ENCODE data around the gene POLRMT. TPM values are rescaled to one million over a fixed set of nuclear protein-coding genes. Genes with fewer than 3 reads are reported as not detected.
"Not testable (repeated sequence)": the region's sequence is repeated elsewhere in the genome, so short reads cannot be mapped to it uniquely, and the experiment has no call there.

The POLRMT gene
- total RNA-seq, 1 experiment from 2014 or later = 19.9 TPM

DNA sequence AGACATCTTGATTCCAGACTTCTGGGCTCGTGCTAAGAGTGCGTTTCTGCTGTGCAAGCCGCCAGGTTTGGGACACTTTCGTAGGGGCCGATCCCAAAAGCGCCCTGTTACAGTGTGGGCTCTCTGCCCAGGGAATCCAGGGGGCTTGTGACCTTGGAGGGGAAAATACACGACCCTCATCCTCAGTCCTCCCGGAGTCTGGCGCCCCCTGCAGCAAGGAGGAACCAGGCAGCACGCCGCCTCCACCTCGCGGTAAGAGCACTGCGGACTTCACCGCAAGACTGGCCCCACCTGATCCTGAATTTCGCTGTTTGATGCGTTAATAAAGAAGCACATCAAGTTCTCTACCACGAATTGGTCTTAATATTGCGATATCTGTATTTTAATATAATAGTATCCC is 5.2 kb downstream of the POLRMT start:
- DNase-seq (ENCODE audit: low spot score) = no peak

DNA sequence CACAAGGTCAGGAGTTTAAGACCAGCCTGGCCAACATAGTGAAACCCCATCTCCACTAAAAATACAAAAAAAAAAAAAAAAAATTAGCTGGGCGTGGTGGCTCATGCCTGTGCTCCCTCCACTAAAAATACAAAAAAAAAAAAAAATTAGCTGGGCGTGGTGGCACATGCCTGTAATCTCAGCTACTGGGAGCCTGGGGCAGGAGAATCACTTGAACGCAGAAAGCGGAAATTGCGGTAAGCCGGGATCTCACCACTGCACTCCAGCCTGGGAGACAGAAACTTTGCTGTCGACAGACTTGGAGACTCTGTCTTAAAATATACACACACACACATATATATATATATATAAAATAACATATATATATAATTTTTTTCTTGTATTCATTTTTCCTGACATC is 6.8 kb downstream of the POLRMT start:
- not testable (repeated sequence) for DNase-seq (ENCODE audit: low spot score)

DNA sequence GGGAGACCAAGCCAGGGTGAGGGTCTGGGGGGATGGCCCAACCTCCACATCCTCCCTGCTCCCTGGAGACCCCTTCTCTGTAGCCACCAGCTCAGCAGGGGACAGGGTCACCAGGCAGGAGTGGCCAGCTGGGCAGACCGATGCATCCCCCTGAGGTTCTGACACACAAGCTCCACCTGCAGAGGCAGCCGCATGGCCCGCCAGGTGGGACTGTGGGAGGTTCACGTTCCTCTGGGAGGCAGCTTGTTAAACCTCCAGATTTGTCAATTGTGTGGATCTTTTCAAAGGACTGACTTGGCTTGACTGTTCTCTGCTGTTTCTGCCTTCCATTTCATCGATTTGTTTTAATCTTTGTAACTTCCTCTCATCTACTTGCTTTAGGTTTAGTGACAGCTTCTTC is 8.1 kb downstream of the POLRMT start:
- DNase-seq (ENCODE audit: low spot score) = no peak

DNA sequence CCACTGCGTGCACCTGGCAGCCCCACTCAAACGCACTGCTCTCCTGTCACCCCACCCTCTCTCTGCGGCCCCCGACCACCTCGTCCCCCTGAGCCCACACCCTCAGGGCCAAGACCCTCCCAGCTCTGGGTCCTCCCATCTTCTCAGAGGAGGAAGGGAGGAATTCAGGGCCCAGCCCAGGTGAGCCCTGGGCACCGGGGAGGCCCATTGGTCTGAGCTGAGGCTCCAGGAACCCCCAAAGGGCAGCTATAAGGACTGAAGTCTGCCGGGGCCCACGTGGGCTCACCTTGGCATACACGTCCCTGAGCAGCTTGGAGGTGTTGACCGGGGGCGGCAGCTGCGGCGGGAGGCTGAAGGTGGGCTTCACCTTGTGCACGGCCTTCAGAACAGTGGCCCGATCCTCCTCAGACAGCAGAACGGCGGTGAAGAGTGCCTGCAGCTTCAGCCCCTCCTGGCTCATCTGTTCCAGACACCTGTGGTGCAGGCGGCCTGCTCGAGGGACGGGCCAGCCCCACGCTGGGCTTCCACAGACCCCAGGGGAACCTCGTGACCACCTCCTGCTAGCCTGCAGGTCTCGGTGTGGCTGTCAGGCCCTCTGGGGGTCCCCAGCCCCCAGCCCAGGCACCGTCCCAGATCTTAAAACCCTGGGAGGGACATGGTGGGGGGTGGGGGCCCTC is 8.8 kb downstream of the POLRMT start:
- DNase-seq (ENCODE audit: low spot score) = no peak

DNA sequence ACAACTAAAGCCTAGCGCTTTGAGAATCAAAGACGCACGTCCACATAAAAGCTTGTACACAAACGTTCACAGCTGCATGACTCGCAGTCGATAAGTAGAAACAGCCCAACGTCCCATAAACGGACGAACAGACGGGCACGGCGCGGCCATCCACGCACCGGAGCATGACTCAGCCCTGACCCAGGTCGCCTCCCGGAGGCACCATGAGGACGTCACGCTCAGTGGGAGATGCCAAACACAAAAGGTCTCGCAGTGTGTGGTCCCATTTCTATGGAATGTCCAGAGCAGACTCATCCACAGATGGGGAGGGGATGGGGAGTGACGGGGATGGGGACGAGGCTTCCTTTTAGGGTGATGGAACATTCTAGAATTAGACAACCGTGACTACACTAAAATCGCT is 9.4 kb downstream of the POLRMT start:
- peak; percentile 90 for DNase-seq (ENCODE audit: low spot score)

DNA sequence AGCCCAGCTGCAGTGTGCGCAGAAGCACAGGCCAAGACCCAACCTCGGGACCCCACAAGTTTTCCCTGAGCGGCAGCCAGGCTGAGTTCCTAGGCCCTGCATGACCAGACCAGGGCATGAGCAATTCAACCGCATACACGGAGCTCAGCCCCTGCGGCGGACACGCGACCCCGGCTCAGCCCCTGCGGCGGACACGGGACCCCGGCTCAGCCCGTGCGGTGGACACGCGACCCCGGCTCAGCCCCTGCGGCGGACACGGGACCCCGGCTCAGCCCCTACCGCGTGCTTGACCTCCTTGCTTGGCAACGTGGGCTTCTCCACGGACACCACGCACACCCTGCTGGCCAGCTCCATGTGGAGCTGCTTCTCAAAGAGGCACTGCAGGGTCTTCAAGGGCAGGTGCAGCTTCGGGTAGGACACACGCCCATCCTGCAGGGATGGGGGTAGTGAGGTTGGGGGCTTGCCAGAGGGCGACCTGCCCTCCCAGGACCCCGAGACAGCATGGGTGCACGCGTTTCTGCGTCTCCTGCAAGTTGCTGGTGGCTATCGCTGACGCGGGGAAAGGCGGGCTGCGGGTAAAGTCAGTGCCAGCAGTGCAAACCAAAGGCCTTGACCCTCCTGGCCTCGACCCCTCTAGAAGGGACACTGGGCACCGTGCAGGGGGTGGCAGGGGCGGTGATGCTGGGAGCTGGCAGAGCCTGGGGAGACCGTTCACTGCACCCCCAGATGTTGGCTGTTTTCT is 10.0 kb downstream of the POLRMT start:
- no peak for DNase-seq (ENCODE audit: low spot score)

DNA sequence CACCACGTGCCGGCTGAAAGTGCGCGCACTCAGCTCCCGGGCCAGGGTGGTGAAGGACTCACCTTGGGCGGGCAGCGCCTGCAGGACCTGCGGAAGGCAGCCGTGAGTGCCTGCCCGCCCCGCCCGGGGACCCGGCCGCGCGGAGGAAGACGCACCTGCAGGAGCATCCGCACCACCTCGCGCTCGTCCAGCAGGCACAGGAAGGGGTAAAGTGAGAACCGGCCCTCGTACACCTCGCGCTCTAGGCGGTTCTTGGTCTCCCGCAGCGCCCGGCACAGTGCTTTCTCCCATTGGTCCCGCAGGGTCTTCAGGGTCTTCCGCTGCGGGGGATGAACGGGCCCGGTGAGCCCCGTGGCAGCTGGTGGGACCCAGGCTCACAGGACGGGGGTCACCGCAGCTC is 10.7 kb downstream of the POLRMT start:
- no peak for DNase-seq (ENCODE audit: low spot score)

DNA sequence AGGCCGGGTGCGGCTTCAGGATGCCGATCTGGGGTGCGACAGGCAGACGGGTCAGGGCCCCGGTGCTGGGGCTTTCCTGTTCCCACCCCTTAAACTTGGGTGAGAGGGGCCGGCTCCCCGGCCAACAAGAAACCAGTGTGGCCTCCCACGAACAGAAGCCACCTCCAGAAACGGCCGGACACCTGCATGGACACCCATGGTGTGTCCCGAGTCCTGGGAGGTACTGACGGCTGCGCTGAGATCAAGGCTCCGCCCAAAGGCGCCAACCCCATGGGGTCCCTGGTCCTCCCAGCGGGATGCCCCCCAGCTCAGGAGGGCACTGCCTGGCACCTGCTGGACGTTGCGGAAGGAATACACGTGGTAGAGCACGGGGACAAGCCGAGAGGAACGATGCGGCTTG is 11.5 kb downstream of the POLRMT start:
- DNase-seq (ENCODE audit: low spot score) = no peak

DNA sequence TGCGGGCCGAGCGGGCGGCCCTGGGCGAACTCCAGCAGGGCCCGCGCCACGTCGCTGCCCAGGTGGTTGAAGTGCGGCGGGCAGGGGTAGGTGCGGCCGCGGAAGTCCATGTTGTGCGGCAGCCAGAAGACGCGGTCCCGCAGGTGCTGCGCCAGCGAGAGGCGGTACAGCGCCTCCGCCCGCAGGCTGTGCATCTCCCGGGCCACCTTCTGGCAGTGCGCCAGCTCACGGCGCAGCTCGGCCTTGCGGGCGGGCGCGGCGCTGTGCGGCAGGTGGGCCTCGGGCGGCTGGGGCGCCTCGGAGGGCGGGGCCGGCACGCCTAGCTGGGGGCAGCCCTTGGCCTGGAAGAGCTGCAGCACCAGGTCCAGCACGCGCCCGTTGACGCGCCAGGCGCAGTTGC is 12.1 kb downstream of the POLRMT start:
- not testable (repeated sequence) for DNase-seq (ENCODE audit: low spot score)

DNA sequence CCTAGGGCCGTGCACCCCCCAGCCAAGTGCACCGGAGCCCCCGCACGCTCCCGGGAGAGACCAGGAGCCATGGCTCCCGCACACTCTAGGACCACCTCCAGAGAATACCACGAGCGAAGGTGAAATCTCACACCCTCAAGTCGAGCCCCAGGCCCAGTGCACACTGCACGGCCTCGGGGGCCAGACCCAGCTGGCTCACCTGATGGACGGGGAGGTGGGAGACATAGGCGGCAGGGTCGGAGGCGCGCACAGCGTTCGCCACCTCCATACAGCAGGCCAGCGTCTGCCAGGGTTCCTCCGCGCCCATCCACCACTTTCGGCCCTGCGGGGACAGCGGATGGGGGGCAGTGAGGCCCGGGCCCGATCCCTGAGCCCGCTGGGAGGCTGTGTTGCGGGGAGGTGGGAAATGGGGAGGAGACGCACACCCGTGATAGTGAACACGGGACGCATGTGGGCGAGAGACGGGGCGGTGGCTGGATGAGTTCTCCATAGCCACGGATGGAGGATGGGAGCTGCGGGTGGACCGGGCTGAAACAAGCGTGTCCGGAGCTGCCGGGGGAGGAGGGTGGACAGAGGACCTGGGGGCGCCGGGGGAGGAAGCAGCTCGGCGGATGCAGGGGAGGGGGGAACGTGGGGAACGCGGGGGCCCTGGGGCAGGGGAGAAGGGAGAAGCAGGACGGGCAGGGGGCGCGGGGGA is 13.0 kb downstream of the POLRMT start:
- no peak for DNase-seq (ENCODE audit: low spot score)

DNA sequence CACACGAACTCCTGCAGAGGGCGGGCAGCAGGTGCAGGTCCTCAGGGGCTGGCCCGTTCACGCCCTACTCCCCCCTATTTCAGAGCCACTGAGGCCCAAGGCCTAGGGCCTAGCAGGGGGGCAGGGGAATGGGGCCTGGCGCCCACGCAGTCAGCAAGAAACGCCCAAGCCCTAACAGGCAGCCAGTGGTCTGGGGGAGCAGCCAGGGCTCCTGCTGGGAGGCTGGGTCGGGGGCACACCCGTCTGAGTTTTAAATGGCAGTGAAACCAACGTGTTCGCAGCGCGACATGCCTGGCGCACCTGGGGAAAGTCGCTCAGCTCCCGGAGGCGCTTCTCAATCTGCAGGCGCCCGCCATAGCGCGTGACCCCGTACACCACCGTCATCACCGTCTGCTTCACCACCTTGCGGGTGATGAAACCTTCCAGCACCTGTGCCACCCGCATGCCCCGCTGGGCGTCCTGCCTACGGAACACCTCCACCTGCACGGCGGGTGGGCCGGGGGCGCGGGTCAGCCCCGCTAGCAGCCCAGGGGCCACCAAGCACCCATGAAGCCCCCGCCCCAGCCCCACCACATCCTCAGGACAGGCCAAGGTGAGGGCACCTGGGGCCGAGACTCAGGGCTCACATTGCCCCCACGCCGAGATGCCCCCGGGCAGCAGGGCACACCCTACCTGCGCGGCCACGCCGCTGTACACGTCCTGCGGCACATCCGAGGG is 13.9 kb downstream of the POLRMT start:
- no peak for DNase-seq (ENCODE audit: low spot score)

DNA sequence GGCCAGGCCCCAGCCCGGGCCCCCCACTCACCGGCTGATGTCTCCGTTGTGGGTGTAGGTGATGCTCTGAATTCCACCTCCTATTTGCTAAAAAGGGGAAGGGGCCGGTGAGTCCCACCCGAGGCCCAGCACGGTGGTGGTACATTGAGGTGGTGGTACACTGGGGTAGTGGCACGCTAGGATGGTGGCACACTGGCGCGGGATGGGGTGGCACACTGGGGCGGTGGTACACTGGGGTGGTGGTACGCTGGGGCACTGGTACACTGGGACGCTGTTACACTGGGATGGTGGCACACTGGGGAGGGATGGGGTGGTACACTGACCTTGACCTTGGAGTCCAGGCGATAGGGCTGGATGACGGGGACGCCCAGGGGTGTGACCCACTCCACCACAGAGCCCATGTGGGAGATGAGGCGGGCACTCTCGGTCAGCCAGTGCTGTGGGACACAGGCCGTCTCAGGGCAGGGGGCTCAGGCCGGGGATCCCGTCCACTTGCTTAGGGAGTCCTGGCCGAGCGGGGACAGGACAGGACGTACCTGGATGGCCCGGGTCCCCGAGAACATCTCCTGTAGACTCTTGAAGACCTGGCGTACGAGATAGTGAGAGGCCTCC is 14.6 kb downstream of the POLRMT start:
- DNase-seq (ENCODE audit: low spot score) = no peak

DNA sequence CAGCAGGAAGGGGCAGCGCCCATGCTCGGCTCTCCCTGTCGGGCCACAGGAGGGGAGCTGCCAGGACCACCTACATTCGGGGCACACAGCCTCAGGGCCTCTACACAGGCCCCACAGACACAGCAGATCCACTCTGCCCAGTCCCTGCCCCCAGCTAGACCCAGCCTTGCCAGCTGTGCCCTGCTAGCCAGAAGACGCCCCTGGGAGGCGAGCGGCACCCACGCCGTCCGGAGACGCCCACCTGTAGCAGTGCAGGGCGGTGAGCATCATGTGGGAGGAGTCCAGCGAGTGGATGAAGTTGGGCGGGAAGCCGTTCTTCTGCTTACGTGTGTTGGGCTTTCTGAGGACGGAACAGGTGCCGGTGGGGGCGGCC is 15.1 kb downstream of the POLRMT start:
- no peak for DNase-seq (ENCODE audit: low spot score)

DNA sequence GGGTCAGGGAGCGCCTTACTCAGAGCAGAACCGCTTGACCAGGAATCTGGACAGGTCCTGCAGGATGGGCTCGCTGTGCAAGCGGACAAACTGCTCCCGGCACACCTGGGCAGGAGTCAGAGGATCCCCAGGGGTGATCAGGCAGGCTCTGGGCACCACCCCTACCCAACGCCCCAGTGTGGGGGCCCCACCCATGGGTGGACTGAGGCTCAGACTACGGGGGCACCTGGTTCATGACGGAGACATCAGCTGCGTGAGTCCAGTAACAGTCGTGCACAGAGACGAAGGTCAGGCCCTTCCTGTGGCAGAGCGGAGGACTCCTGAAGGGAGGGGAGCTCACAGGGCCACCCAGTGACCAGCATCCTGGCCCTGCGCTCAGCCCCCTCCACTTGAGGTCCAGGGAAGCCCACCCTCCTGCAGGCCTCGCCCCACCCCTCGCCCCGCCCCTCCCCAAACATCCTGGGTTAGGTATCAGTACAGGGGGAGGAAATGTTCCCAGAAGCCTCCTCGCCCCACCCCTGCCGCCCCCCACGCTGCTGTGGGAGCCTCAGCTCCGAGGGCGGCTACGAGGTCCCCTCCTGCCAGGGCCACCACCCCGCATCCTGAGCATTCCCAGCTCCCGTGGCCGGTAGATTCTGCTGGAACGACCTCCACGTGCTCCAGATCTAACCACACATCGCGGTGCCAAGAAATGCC is 15.6 kb downstream of the POLRMT start:
- no peak for DNase-seq (ENCODE audit: low spot score)

DNA sequence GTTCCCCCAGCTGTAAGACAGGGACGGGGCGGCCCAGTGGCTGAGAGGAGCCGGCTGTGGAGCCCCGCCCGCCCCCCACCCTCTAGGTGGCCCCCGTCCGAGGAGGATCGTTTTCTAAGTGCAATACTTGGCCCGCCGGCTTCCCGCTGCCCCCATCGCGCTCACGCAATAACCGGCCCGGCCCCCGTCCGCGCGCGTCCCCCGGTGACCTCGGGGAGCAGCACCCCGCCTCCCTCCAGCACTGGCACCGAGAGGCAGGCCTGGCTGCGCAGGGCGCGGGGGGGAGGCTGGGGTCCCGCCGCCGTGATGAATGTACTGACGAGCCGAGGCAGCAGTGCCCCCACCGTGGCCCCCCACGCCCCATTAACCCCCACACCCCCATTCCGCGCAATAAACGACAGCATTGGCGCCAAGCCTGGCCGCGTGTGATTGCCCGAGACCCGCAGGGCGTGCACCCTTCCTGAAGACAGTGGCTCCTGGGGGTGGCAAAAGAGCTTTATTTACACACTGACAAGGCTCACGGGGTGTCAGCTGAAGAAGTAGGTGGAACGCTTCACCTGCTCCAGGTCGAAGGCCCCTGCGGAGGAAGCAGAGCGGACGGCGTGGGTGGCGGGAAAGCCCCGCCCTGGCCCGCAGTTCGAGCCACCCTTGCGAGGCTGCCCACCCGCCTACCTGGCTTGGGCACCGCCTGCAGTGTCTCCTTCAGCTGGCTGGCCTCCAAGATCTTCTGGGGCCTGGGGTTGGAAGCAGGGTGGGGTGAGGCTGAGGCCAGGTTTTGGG is 16.4 kb downstream of the POLRMT start:
- DNase-seq (ENCODE audit: low spot score) = no peak

DNA sequence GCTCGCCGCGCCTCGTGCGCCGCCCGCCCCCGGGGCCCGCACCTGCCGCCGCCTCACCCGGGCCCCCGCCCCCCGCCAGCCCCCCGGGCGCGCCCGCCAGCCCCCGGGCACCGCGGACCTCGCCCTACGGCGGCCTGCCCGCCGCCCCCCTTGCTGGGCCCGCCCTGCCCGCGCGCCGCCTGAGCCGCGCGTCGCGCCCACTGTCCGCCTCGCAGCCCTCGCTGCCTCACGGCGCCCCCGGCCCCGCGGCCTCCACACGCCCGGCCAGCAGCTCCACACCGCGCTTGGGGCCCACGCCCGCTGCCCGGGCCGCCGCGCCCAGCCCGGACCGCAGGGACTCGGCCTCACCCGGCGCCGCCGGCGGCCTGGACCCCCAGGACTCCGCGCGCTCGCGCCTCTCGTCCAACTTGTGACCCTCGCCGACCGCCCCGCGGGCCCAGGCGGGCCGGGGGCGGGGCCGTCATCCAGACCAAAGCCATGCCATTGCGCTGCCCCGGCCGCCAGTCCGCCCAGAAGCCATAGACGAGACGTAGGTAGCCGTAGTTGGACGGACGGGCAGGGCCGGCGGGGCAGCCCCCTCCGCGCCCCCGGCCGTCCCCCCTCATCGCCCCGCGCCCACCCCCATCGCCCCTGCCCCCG is 17.2 kb downstream of the POLRMT start:
- DNase-seq (ENCODE audit: low spot score) = no peak

DNA sequence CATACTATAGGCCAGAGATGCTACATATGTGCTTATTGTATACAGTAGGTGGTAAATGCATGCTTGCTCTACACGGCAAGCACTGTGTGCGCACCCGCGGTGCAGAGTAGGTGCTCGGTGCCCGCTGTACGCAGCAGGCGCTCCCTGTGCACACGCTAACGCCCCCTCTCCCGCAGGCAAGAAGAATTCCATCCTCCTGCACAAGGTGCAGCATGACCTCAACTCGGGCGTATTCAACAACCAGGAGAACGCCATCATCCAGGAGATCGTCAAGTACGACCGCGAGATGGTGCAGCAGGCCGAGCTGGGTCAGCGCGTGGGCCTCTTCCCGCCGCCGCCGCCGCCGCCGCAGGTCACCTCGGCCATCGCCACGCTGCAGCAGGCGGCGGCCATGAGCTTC is 17.7 kb downstream of the POLRMT start:
- no peak for DNase-seq (ENCODE audit: low spot score)

DNA sequence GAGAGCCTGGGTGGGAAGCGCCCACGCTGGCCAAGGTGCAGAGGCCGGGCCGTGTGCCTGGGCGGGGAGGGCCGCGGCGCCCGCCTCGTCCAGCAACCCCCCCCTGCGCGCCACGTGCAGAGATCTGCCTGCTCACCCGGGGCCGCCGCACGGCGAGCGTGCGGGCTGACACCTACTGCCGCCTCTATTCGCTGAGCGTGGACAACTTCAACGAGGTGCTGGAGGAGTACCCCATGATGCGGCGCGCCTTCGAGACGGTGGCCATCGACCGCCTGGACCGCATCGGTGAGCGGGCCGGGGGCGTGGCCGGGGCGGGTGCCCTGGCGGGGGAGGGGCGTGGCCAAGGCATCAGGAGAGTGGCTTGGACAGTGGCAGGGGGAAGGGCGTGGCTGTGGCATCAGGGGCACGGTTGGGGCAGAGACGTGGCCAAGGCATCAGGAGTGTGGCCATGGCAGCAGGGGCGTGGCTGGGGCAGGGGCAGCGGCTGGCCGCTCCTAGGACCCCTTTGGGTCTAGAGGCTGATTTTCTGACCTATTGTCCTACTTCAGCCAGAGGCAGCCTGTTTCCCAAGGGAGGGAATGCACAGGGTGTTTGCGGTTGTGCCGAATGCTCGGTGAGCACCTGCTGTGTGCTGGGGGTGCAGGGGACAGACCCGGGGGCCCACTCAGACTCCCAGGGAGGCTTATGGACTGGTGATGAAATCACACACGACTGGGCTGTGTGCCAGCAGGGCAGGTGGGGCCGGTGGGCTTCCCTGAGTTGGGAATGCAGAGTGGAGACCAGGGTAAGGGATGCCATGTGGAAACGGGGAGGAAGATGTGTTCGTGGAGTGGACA is 19.4 kb downstream of the POLRMT start:
- no peak for DNase-seq (ENCODE audit: low spot score)

DNA sequence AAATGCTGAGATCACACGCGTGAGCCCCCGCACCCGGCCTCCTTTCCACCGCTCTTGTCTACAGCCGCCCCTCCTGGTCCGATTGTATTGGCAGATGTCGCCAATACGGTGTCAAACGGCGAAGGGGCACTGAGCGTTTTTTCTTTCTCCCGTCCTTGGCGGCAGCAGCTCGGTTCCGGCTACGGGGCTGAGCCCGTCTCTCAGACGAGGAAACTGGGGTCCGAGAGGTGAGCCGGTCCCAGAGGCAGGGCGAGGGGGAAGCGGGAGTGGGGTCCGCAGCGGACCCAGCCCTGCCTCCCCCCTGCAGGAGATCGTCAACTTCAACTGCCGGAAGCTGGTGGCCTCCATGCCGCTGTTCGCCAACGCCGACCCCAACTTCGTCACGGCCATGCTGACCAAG is 20.4 kb downstream of the POLRMT start:
- no peak for DNase-seq (ENCODE audit: low spot score)
